Activated CD4-positive, alpha-beta T cell treated with anti-CD3 and anti-CD28 coated beads for 36 hours (primary cell): Measurements from ENCODE around the gene KANTR. TPM values are rescaled to one million over a fixed set of nuclear protein-coding genes. Genes with fewer than 3 reads are reported as not detected.

Experiments used
- ATAC-seq: fragments of 200-7000 bp; cut with Tn5 transposase; one replicate; pipeline ENCODE4 v1.10.0; 2021; ENCODE audit warnings: mild to moderate bottlenecking, moderate library complexity
- CTCF ChIA-PET: fragments of 350-600 bp; sonication (Branson Sonifier 250); formaldehyde crosslinking; loops from one replicate; lab custom pipeline; 2021; ENCODE audit warnings: antibody characterized with exemption; lab: Charles Lee
- POLR2A ChIA-PET: fragments of 350-600 bp; sonication (Branson Sonifier 250); formaldehyde crosslinking; loops from one replicate; lab custom pipeline; 2021; ENCODE audit warnings: antibody characterized with exemption, inconsistent platforms; lab: Charles Lee
- DNase-seq: peaks from one replicate; pipeline ENCODE4 v3.0.0-alpha.2; 2020
- H3K27ac Mint-ChIP-seq: one replicate; pipeline ENCODE4 v1.8.0; 2021; ENCODE audit warnings: mixed read lengths
- H3K27me3 Mint-ChIP-seq: one replicate; pipeline ENCODE4 v1.8.0; 2021; ENCODE audit warnings: mixed read lengths
- H3K36me3 Mint-ChIP-seq: one replicate; pipeline ENCODE4 v1.8.0; 2021; ENCODE audit warnings: low read depth, mixed read lengths
- H3K4me1 Mint-ChIP-seq: one replicate; pipeline ENCODE4 v1.8.0; 2021; ENCODE audit warnings: mixed read lengths
- H3K4me3 Mint-ChIP-seq: one replicate; pipeline ENCODE4 v1.8.0; 2021; ENCODE audit warnings: mild to moderate bottlenecking, moderate library complexity, mixed read lengths
- H3K9me3 Mint-ChIP-seq: one replicate; pipeline ENCODE4 v1.8.0; 2021; ENCODE audit warnings: low read depth, mixed read lengths
- intact Hi-C, 2 experiments: fragments of 100-400 bp; cut with DNase I in 1 of 2; cut with micrococcal nuclease in 1 of 2; formaldehyde crosslinking; loops; one replicate each; pipeline versions ENCODE4 v1.14.2 to v1.15.1; 2022 to 2024; cut with DNase I, micrococcal nuclease
- total RNA-seq, 2 experiments: library from RNA; stranded (reverse); gene quantifications; one replicate each; pipeline ENCODE4 v1.2.3, GENCODE V29; 2021

The KANTR gene
- total RNA-seq, 2 experiments from 2014 or later = 10.3 to 12.3 TPM

DNA sequence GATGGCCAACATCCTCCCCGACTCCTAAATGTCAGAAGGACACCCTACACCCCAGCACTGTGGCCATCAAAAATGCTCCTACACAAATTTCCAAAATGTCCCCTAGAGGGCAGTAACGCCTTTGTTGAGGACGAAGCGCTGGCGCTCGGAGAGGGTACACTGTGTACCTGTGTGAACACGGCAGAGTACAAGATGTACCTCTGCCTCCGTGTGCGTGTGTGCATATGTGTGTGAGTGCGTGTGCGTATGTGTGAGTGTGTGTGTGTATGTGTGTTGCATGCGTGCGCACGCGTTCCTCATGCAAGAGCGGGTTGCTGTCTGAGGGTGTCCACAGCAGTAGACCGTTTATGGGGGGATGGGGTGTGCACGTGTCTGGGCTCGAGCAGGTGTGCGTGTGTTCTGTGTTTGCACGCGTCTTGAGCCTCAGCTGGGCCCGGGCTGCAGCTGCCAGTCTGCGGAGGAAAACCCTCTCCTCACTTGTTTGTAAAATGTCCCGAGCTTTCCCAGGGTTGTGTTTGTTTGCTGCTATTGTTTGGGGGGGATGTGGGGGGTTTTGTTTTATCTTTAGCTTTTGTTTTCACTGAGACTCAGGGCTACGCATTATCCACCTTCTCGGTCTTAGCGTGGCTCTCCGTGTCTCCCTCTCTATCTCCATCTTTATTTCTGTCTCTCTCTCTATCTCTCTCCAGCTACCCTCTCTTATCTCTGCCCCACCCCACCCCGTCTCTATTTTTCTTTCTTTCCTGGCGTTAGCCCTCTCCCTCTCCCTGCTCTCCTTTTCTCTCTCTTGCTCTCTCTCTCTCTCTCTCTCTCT is 22.1 kb upstream of the KANTR start:
- ATAC-seq (peak; percentile 85), DNase-seq (peak; percentile 77)
- ChIA-PET POLR2A (no interaction called here), CTCF (interaction anchor here (0.6 to 0.9 kb wide), 5 partner anchors 17 to 1117 kb away, joined by 3 to 5 read pairs (median 3); no protein-coding TSS in a partner anchor)
- H3K36me3 Mint-ChIP-seq = no peaks in the 10 kb centered on the region
- H3K4me1 Mint-ChIP-seq = peaks cover 10% of the 10 kb centered on the region
- intact Hi-C loops = loop anchor here (1.0 kb wide), 3 partner anchors 9 to 21 kb away; no protein-coding TSS in a partner anchor
- H3K4me3 Mint-ChIP-seq = peak overlapping the region; percentile 87
- H3K27me3 Mint-ChIP-seq = no peaks in the 10 kb centered on the region
- peak overlapping the region; percentile 89 for H3K27ac Mint-ChIP-seq
- H3K9me3 Mint-ChIP-seq = no peaks in the 10 kb centered on the region

DNA sequence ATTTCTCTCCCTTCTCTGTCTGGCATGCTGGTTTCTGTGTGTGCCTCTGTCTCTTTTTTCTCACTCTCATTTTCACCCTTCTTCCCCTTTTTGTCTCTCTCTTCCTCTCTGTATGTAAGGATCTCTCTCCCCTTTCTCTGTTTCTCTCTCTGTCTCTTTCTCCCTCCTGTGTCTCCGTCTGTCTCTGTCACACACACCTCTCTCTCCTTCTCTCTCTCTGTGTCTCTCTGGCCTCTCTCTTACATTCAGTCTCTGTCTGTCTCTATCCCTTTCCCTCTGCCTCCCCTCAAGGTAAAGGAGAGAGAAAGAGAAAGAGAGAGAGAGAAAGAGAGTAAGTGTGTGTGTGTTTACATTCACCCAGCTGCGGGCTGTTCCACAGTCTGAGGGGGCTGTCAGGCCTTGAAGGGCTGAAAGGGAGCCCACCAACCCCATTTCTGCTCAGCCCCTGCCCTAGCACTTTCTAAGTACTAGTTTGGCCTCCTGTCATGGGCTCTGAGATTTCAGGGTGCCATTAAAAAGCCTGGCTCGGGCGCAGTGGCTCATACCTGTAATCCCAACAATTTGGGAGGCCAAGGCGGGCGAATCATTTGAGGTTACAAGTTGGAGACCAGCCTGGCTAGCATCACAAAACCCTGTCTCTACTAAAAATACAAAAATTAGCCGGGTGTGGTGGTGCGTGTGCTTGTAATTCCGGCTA is 21.4 kb upstream of the KANTR start:
- Mint-ChIP-seq H3K27me3 (no peaks in the 10 kb centered on the region), H3K4me1 (peaks cover 10% of the 10 kb centered on the region), H3K36me3 (no peaks in the 10 kb centered on the region), H3K4me3 (peak overlapping the region; percentile 87), H3K27ac (peak overlapping the region; percentile 89), H3K9me3 (no peaks in the 10 kb centered on the region)
- intact Hi-C loops = loop anchor here in 1 of 2 experiments (1.0 kb wide), 1 partner anchor 9 kb away; no protein-coding TSS in a partner anchor
- ATAC-seq = peak; percentile 7
- ChIA-PET POLR2A (interaction anchor here (0.6 to 1.5 kb wide), 2 partner anchors 9 to 1561 kb away, joined by 3 to 4 read pairs; partner anchors contain the start of gene TSPYL2), CTCF (interaction anchor here (0.6 to 0.9 kb wide), 6 partner anchors 16 to 1118 kb away, joined by 3 to 5 read pairs (median 3); no protein-coding TSS in a partner anchor)
- DNase-seq = peak; percentile 16

DNA sequence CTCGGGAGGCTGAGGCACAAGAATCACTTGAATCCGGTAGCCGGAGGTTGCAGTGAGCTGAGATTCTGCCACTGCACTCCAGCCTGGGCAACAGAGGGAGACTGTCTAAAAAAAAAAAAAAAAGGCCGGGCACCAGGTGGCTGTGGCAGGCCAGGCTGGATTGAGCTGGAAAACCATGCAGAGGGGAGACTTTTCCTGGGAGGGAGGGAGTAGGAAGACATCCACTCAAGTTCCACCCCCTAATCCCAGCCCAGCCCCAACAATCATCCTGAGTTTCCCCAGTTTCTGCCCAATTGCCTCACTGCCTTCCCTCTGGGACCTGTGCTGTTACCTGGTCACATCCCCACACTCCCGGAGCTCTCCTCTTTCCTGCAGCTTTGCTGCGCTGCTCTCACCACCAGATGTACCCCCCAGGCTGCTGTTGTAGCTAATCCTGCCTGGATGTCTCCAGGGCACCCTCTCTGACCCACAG is 20.8 kb upstream of the KANTR start:
- DNase-seq = no peak
- no peaks in the 10 kb centered on the region for H3K27me3 Mint-ChIP-seq
- intact Hi-C loops = no loop called here
- no peak overlapping the region for H3K4me3 Mint-ChIP-seq
- H3K9me3 Mint-ChIP-seq = no peaks in the 10 kb centered on the region
- no peaks in the 10 kb centered on the region for H3K36me3 Mint-ChIP-seq
- ATAC-seq = no peak
- ChIA-PET CTCF (interaction anchor here (0.6 kb wide), 1 partner anchor 125 kb away, joined by 3 read pairs; no protein-coding TSS in a partner anchor), POLR2A (interaction anchor here (0.6 to 1.5 kb wide), 2 partner anchors 9 to 1561 kb away, joined by 3 to 4 read pairs; partner anchors contain the start of gene TSPYL2)
- peaks cover 10% of the 10 kb centered on the region for H3K4me1 Mint-ChIP-seq
- H3K27ac Mint-ChIP-seq = no peak overlapping the region

DNA sequence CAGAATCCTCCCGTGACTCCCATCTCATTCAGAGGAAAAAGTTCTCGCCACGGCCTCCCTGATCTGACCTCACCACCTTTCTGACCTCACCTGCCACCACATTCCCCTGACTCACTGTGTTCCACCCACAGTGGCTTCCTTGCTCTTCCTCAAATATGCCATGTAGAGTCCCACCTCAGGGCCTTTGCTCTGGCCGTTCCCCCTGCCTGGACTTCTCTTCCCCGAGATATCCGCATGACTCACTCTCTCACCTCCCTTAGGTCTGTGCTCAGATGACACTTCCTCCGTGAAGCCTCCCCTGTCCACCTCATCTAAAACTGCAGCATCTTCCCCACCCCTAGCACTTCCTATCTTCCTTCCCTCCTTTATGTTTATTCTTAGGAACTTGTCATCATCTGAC is 18.9 kb upstream of the KANTR start:
- Mint-ChIP-seq H3K27ac (no peak overlapping the region), H3K36me3 (no peaks in the 10 kb centered on the region), H3K9me3 (no peaks in the 10 kb centered on the region), H3K27me3 (no peaks in the 10 kb centered on the region), H3K4me1 (peaks cover 12% of the 10 kb centered on the region), H3K4me3 (no peak overlapping the region)
- CTCF ChIA-PET = interaction anchor here (0.7 kb wide), 1 partner anchor 21 kb away, joined by 3 read pairs; no protein-coding TSS in a partner anchor
- POLR2A ChIA-PET = no interaction called here
- peak; percentile 32 for DNase-seq
- intact Hi-C loops = no loop called here
- no peak for ATAC-seq

DNA sequence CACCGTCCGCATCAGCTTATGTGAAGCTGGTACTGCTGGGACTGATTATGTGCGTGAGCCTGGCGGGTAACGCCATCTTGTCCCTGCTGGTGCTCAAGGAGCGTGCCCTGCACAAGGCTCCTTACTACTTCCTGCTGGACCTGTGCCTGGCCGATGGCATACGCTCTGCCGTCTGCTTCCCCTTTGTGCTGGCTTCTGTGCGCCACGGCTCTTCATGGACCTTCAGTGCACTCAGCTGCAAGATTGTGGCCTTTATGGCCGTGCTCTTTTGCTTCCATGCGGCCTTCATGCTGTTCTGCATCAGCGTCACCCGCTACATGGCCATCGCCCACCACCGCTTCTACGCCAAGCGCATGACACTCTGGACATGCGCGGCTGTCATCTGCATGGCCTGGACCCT is 17.3 kb upstream of the KANTR start:
- ChIA-PET CTCF (no interaction called here), POLR2A (no interaction called here)
- H3K27me3 Mint-ChIP-seq = no peaks in the 10 kb centered on the region
- peaks cover 18% of the 10 kb centered on the region for H3K4me1 Mint-ChIP-seq
- H3K27ac Mint-ChIP-seq = no peak overlapping the region
- no peak overlapping the region for H3K4me3 Mint-ChIP-seq
- DNase-seq (no peak), ATAC-seq (no peak)
- intact Hi-C loops = no loop called here
- H3K36me3 Mint-ChIP-seq = no peaks in the 10 kb centered on the region
- H3K9me3 Mint-ChIP-seq = no peaks in the 10 kb centered on the region

DNA sequence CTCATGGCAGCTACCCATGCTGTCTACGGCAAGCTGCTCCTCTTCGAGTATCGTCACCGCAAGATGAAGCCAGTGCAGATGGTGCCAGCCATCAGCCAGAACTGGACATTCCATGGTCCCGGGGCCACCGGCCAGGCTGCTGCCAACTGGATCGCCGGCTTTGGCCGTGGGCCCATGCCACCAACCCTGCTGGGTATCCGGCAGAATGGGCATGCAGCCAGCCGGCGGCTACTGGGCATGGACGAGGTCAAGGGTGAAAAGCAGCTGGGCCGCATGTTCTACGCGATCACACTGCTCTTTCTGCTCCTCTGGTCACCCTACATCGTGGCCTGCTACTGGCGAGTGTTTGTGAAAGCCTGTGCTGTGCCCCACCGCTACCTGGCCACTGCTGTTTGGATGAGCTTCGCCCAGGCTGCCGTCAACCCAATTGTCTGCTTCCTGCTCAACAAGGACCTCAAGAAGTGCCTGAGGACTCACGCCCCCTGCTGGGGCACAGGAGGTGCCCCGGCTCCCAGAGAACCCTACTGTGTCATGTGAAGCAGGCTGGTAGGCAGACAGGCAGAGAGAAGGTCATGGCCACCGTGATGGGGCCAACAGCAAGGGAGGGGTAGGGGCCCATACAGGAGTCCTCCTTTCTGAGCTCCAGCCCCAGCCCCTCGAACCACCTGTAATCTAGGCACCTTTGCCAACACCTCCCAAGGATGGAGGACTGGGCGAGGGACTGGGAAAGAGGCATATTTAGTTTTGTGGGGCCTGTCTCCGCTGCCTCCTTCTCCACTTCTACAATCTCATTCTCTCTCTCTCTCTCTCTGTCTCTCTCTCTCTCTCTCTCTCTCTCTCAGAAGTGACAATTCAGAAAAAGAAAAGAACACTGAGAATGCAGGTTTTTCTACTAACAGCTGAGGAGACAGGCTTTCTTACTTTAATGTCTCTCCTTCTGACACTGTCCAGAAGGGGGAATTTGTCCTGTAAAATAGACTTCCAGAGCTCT is 16.4 kb upstream of the KANTR start:
- Mint-ChIP-seq H3K27ac (no peak overlapping the region), H3K9me3 (no peaks in the 10 kb centered on the region), H3K4me3 (no peak overlapping the region), H3K27me3 (no peaks in the 10 kb centered on the region), H3K4me1 (peaks cover 11% of the 10 kb centered on the region), H3K36me3 (no peaks in the 10 kb centered on the region)
- intact Hi-C loops = no loop called here
- ATAC-seq (no peak), DNase-seq (peak; percentile 32)
- ChIA-PET POLR2A (no interaction called here), CTCF (interaction anchor here (0.6 to 1.2 kb wide), 3 partner anchors 11 to 328 kb away, joined by 3 to 5 read pairs (median 3); no protein-coding TSS in a partner anchor)

DNA sequence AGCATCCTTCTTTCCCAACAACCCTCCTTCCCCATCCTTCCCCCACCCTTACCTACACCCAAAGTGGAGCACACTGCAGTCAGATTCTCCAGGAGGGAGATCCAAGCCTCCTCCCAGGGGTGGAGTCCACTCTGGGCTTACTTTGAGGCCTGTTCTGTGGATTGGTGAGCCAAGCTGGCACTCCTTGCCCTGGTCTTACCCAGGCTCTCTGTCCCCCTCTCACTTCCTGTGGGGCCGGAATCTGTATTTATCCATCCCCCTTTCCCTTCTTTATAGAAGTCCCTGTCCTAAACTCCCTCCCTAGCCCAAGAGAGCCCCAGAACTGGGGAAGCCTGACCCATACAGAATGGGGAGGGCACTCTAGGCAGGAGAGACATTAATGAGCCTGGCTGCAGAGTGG is 15.0 kb upstream of the KANTR start:
- ATAC-seq (no peak), DNase-seq (no peak)
- Mint-ChIP-seq H3K4me3 (no peak overlapping the region), H3K27me3 (no peaks in the 10 kb centered on the region), H3K36me3 (peaks cover 12% of the 10 kb centered on the region), H3K9me3 (no peaks in the 10 kb centered on the region), H3K4me1 (peaks cover 14% of the 10 kb centered on the region), H3K27ac (no peak overlapping the region)
- intact Hi-C loops = no loop called here
- ChIA-PET POLR2A (no interaction called here), CTCF (no interaction called here)

DNA sequence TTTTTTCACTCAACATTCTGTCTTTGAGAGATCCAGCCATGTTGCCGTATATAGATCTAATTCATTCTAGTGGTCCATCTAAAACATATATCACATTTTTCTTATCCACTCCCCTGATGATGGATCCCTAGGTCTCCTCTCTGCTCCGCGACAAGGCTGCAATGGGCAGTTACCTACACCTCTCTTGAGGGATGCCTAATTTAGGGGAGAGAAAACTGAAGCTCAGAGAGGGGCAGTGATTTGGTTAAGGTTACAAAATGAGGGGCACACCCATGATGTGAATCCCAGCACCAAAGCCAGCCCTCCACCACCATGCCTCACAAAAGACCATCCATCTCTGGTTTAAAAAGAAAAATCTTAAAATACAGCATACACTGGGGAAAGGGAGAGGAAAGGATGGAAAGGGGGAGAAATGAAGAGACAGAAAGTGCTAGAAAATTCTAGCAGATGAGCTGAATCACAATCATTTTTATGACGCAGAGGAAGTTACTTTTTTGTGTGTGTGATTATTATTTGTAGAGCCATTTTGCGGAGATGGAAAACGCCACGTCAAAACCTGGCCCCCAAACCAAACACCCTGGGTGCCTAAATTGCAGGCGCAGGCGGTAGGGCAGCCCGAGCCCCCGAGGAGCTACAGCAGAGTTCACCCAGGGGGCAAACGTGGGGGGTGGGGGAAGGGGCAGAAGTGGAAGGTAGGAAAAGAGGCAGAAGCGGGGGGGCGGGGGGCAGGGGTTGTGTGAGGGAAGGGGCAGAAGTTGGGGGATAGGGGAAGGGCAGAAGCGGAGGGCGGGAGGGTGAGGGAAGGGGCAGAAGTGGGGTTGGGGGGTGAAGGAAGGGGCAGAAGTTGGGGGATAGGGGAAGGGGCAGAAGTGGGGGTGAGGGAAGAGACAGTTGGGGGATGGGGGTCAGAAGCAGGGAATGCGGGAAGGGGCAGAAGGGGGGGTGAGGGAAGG is 13.0 kb upstream of the KANTR start:
- ATAC-seq (no peak), DNase-seq (peak; percentile 47)
- Mint-ChIP-seq H3K4me1 (peaks cover 33% of the 10 kb centered on the region), H3K27ac (peak overlapping the region; percentile 95), H3K27me3 (no peaks in the 10 kb centered on the region), H3K9me3 (no peaks in the 10 kb centered on the region), H3K36me3 (peaks cover 29% of the 10 kb centered on the region), H3K4me3 (peak overlapping the region; percentile 74)
- intact Hi-C loops = loop anchor here (1.0 to 10.0 kb wide), 4 partner anchors 9 to 1104 kb away; partner anchors contain the start of genes FAM120C (in 1 of the 2), RIBC1 (in 1 of the 2) and SMC1A (in 1 of the 2)
- ChIA-PET POLR2A (interaction anchor here (0.6 kb wide), 1 partner anchor 342 kb away, joined by 3 read pairs; the partner anchor contains the start of gene RIBC1), CTCF (no interaction called here)

DNA sequence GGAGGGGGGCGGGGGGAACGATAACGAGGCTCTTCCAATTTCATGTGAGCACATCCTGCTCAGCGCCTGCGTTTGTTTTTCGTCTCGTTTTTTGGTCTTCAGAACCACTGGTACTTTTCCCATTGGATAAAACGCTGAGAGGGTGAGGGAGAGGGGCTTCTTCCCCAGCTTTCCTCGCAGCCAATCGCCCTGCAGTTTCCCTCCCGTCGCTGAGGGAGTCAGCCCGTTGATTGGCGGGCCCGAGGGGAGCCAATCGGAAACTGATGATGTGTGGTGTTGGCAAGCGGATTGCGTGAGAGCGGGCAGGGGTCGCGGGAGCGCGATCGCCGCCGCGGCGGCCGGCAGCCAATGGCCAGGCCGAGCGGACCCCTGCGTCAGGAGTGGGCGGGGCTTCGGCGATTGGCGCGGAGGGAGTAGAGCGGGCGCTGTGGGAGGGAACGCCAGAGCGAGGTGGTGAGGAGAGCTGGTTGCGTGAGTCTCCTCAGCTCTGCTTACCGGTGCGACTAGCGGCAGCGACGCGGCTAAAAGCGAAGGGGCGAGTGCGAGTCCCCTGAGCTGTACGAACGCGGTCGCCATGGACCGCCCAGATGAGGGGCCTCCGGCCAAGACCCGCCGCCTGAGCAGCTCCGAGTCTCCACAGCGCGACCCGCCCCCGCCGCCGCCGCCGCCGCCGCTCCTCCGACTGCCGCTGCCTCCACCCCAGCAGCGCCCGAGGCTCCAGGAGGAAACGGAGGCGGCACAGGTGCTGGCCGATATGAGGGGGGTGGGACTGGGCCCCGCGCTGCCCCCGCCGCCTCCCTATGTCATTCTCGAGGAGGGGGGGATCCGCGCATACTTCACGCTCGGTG is 11.8 kb upstream of the KANTR start, which contains the start of gene TSPYL2:
TSPYL2 (plus strand) TSS at position 443 of the 848 bp plus-strand sequence; CDS start at position 575, 132 bp downstream.
- peaks cover 36% of the 10 kb centered on the region for H3K36me3 Mint-ChIP-seq
- H3K4me3 Mint-ChIP-seq = peak within 1 kb of the TSS; percentile 91
- H3K27me3 Mint-ChIP-seq = no peaks in the 10 kb centered on the region
- ATAC-seq (peak; percentile 91), DNase-seq (peak; percentile 96)
- ChIA-PET POLR2A (interaction anchor here (0.5 to 1.7 kb wide), 10 partner anchors 9 to 1178 kb away, joined by 3 to 8 read pairs (median 4); partner anchors contain the start of genes KANTR and KDM5C), CTCF (no interaction called here)
- intact Hi-C loops = loop anchor here (1.0 to 10.0 kb wide), 9 partner anchors 10 to 1103 kb away; partner anchors contain the start of genes RIBC1 (in 2 of the 2), SMC1A (in 2 of the 2), FAM120C (in 1 of the 2) and KDM5C (in 1 of the 2)
- peaks cover 46% of the 10 kb centered on the region for H3K4me1 Mint-ChIP-seq
- peak within 1 kb of the TSS; percentile 95 for H3K27ac Mint-ChIP-seq
- no peaks in the 10 kb centered on the region for H3K9me3 Mint-ChIP-seq
